SKM-1 treated with dmso at 0.1 percent for 144 hours (cell line): ENCODE results near the gene MYO3A.

Experiments
- DNase-seq: peaks from one replicate; lab custom pipeline; 2025; ENCODE audit not compliant: unreplicated experiment; lab: John Stamatoyannopoulos, UW

Gene MYO3A

GRCh38 chr10:26213157-26213800 is 279.2 kb downstream of the MYO3A start:
- no peak for DNase-seq

GRCh38 chr10:26214004-26214403 is 280.0 kb downstream of the MYO3A start:
- DNase-seq = no peak

GRCh38 chr10:26214551-26215395 is 280.7 kb downstream of the MYO3A start:
- DNase-seq = no peak

GRCh38 chr10:26215396-26215934 is 281.4 kb downstream of the MYO3A start:
- DNase-seq = no peak

GRCh38 chr10:26215935-26216584 is 282.0 kb downstream of the MYO3A start:
- DNase-seq = no peak

GRCh38 chr10:26216585-26217395 is 282.8 kb downstream of the MYO3A start, which contains the start of gene GAD2:
GAD2 (plus strand) TSS chr10:26216774; CDS start chr10:26216810, 36 bp downstream.
- no peak for DNase-seq

- no peak for DNase-seq
Observed at GRCh38 chr10:26217396-26218086, 283.5 kb downstream of the MYO3A start.

GRCh38 chr10:26219676-26220075 is 285.6 kb downstream of the MYO3A start:
- DNase-seq = no peak

- DNase-seq = no peak
Observed at GRCh38 chr10:26220901-26221300, 286.9 kb downstream of the MYO3A start.

- no peak for DNase-seq
Observed at GRCh38 chr10:26221541-26221940, 287.5 kb downstream of the MYO3A start.

GRCh38 chr10:26222563-26222962 is 288.5 kb downstream of the MYO3A start:
- DNase-seq = no peak

- DNase-seq = no peak
Observed at GRCh38 chr10:26225322-26225721, 291.3 kb downstream of the MYO3A start.

GRCh38 chr10:26227786-26228185 is 293.8 kb downstream of the MYO3A start:
- DNase-seq = no peak

- no peak for DNase-seq
Observed at GRCh38 chr10:26232174-26232573, 298.1 kb downstream of the MYO3A start.

GRCh38 chr10:26235761-26236160 is 301.7 kb downstream of the MYO3A start:
- no peak for DNase-seq

- DNase-seq = no peak
Observed at GRCh38 chr10:26238378-26238777, 304.3 kb downstream of the MYO3A start.

GRCh38 chr10:26242706-26243350 is 308.8 kb downstream of the MYO3A start:
- no peak for DNase-seq

- DNase-seq = no peak
Observed at GRCh38 chr10:26243351-26243720, 309.3 kb downstream of the MYO3A start.

GRCh38 chr10:26249681-26250080 is 315.7 kb downstream of the MYO3A start:
- no peak for DNase-seq

- DNase-seq = no peak
Observed at GRCh38 chr10:26251925-26252324, 317.9 kb downstream of the MYO3A start.
